WTC11 (cell line): Measurements from ENCODE around the gene KIF5C. TPM values are rescaled to one million over a fixed set of nuclear protein-coding genes. Genes with fewer than 3 reads are reported as not detected.

Experiments used
- ATAC-seq: fragments of 200-7000 bp; cut with Tn5 transposase; 2 replicates; pipeline ENCODE4 v1.10.0; 2021; ENCODE audit warnings: mild to moderate bottlenecking, moderate library complexity
- CTCF ChIA-PET: fragments of 300-600 bp; sonication (Branson Sonifier 250); formaldehyde crosslinking; loops from one replicate; lab custom pipeline; 2021; ENCODE audit warnings: antibody characterized with exemption; lab: Charles Lee
- POLR2A ChIA-PET: fragments of 350-600 bp; sonication (Branson Sonifier 250); formaldehyde crosslinking; loops from one replicate; lab custom pipeline; 2021; ENCODE audit warnings: antibody characterized with exemption; lab: Charles Lee
- DNase-seq: peaks from one replicate; pipeline ENCODE4 v3.0.0; 2021; ENCODE audit warnings: low spot score
- H3K27ac Mint-ChIP-seq: 2 replicates; pipeline ENCODE4 v1.8.0; 2021; ENCODE audit warnings: mixed read lengths
- H3K27me3 Mint-ChIP-seq: 2 replicates; pipeline ENCODE4 v1.8.0; 2021; ENCODE audit warnings: low read depth, mild to moderate bottlenecking, moderate library complexity, mixed read lengths
- H3K36me3 Mint-ChIP-seq: 2 replicates; pipeline ENCODE4 v1.8.0; 2021; ENCODE audit warnings: mixed read lengths
- H3K4me1 Mint-ChIP-seq: 2 replicates; pipeline ENCODE4 v1.8.0; 2022; ENCODE audit warnings: mixed read lengths
- H3K4me3 Mint-ChIP-seq: 2 replicates; pipeline ENCODE4 v1.8.0; 2021; ENCODE audit warnings: mild to moderate bottlenecking, moderate library complexity, mixed read lengths
- H3K9me3 Mint-ChIP-seq: 2 replicates; pipeline ENCODE4 v1.8.0; 2021; ENCODE audit warnings: mixed read lengths
- ATF1 ChIP-seq: sonication (generic); formaldehyde crosslinking; IDR thresholded peaks from 2 replicates; pipeline ENCODE4 v1.8.1; 2023; ENCODE audit warnings: mild to moderate bottlenecking, moderate library complexity, missing genetic modification reagents
- GABPB1 ChIP-seq: sonication (generic); formaldehyde crosslinking; IDR thresholded peaks from 2 replicates; pipeline ENCODE4 v1.8.1; 2023; ENCODE audit warnings: mild to moderate bottlenecking, missing genetic modification reagents
- HMGA2 ChIP-seq: fragments of 250-450 bp; sonication (Bioruptor Pico); IDR thresholded peaks from 2 replicates; pipeline ENCODE4 v1.4.0; 2021; ENCODE audit warnings: mild to moderate bottlenecking, moderate library complexity
- MAX ChIP-seq: sonication (generic); formaldehyde crosslinking; IDR thresholded peaks from 2 replicates; pipeline ENCODE4 v1.8.0; 2022; ENCODE audit warnings: mild to moderate bottlenecking, missing genetic modification reagents
- NFATC4 ChIP-seq: fragments of 250-450 bp; sonication (Bioruptor Pico); IDR thresholded peaks from 2 replicates; pipeline ENCODE4 v1.9.0; 2021; ENCODE audit warnings: mild to moderate bottlenecking
- ZNF219 ChIP-seq: sonication (generic); formaldehyde crosslinking; IDR thresholded peaks from 2 replicates; pipeline ENCODE4 v1.8.0; 2023; ENCODE audit warnings: missing genetic modification reagents, mild to moderate bottlenecking, borderline replicate concordance
- ZNF232 ChIP-seq: sonication (generic); formaldehyde crosslinking; IDR thresholded peaks from 2 replicates; pipeline ENCODE4 v1.8.0; 2022; ENCODE audit warnings: mild to moderate bottlenecking, missing genetic modification reagents
- ZNF396 ChIP-seq: fragments of 250-450 bp; sonication (Bioruptor Pico); IDR thresholded peaks from 2 replicates; pipeline ENCODE4 v1.8.0; 2021; ENCODE audit warnings: mild to moderate bottlenecking, moderate library complexity, borderline replicate concordance
- total RNA-seq: library from RNA; stranded (reverse); gene quantifications from 3 replicates; pipeline ENCODE4 v1.2.3, GENCODE V29; 2021
- TF ChIP-seq, protein P1 (sequence below): sonication (generic); formaldehyde crosslinking; IDR thresholded peaks from 2 replicates; pipeline ENCODE4 v1.8.1; 2022; ENCODE audit warnings: mild to moderate bottlenecking, moderate library complexity, missing genetic modification reagents
- TF ChIP-seq, protein P2 (sequence below): sonication (generic); formaldehyde crosslinking; IDR thresholded peaks from 2 replicates; pipeline ENCODE4 v1.8.0; 2022; ENCODE audit warnings: mild to moderate bottlenecking, missing genetic modification reagents
- TF ChIP-seq, protein P3 (sequence below): fragments of 250-450 bp; sonication (Bioruptor Pico); IDR thresholded peaks from 2 replicates; pipeline ENCODE4 v1.9.0; 2021; ENCODE audit warnings: mild to moderate bottlenecking, borderline replicate concordance
- TF ChIP-seq, protein P4 (sequence below): fragments of 250-450 bp; sonication (Bioruptor Pico); conservative IDR thresholded peaks from 2 replicates; pipeline ENCODE4 v1.9.0; 2021; ENCODE audit warnings: mild to moderate bottlenecking
- TF ChIP-seq, protein P5 (sequence below): sonication (generic); formaldehyde crosslinking; IDR thresholded peaks from 2 replicates; pipeline ENCODE4 v1.8.1; 2022; ENCODE audit warnings: low read depth, missing genetic modification reagents, borderline replicate concordance
- TF ChIP-seq, protein P6 (sequence below): sonication (generic); formaldehyde crosslinking; IDR thresholded peaks from 2 replicates; pipeline ENCODE4 v1.8.1; 2022; ENCODE audit warnings: low read depth, mild to moderate bottlenecking, moderate library complexity, missing genetic modification reagents, borderline replicate concordance

The KIF5C gene
- total RNA-seq, 1 experiment from 2014 or later, result 73.5 TPM

DNA sequence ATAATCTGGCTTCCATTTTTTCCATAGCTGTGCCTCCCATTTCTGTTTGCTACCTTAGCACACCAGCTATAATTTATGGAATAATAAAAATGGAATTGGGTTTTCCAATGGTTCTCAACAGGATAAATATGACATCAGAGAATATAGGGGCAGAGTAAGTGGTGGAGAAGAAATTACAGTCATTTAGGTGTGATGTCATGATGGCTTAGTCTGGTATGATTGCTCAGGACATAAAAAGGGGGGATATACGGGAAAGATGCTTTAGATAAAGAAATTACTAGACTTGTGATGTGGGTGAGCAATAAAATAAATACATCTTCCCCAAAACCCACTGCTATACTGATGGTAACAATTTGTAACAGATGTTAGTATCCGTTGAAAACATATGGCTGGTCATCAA lies 21.6 kb upstream of the KIF5C start (continued):
- TF ChIP-seq, protein P1, sequence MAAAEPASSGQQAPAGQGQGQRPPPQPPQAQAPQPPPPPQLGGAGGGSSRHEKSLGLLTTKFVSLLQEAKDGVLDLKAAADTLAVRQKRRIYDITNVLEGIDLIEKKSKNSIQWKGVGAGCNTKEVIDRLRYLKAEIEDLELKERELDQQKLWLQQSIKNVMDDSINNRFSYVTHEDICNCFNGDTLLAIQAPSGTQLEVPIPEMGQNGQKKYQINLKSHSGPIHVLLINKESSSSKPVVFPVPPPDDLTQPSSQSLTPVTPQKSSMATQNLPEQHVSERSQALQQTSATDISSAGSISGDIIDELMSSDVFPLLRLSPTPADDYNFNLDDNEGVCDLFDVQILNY, result no peak
- TF ChIP-seq ATF1 (no peak), HMGA2 (CRISPR knock-in tag) (no peak)
- TF ChIP-seq, protein P2, sequence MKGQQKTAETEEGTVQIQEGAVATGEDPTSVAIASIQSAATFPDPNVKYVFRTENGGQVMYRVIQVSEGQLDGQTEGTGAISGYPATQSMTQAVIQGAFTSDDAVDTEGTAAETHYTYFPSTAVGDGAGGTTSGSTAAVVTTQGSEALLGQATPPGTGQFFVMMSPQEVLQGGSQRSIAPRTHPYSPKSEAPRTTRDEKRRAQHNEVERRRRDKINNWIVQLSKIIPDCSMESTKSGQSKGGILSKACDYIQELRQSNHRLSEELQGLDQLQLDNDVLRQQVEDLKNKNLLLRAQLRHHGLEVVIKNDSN (CRISPR knock-in tag), result no peak
- TF ChIP-seq, protein P3, sequence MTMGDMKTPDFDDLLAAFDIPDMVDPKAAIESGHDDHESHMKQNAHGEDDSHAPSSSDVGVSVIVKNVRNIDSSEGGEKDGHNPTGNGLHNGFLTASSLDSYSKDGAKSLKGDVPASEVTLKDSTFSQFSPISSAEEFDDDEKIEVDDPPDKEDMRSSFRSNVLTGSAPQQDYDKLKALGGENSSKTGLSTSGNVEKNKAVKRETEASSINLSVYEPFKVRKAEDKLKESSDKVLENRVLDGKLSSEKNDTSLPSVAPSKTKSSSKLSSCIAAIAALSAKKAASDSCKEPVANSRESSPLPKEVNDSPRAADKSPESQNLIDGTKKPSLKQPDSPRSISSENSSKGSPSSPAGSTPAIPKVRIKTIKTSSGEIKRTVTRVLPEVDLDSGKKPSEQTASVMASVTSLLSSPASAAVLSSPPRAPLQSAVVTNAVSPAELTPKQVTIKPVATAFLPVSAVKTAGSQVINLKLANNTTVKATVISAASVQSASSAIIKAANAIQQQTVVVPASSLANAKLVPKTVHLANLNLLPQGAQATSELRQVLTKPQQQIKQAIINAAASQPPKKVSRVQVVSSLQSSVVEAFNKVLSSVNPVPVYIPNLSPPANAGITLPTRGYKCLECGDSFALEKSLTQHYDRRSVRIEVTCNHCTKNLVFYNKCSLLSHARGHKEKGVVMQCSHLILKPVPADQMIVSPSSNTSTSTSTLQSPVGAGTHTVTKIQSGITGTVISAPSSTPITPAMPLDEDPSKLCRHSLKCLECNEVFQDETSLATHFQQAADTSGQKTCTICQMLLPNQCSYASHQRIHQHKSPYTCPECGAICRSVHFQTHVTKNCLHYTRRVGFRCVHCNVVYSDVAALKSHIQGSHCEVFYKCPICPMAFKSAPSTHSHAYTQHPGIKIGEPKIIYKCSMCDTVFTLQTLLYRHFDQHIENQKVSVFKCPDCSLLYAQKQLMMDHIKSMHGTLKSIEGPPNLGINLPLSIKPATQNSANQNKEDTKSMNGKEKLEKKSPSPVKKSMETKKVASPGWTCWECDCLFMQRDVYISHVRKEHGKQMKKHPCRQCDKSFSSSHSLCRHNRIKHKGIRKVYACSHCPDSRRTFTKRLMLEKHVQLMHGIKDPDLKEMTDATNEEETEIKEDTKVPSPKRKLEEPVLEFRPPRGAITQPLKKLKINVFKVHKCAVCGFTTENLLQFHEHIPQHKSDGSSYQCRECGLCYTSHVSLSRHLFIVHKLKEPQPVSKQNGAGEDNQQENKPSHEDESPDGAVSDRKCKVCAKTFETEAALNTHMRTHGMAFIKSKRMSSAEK (CRISPR knock-in tag), result no peak

DNA sequence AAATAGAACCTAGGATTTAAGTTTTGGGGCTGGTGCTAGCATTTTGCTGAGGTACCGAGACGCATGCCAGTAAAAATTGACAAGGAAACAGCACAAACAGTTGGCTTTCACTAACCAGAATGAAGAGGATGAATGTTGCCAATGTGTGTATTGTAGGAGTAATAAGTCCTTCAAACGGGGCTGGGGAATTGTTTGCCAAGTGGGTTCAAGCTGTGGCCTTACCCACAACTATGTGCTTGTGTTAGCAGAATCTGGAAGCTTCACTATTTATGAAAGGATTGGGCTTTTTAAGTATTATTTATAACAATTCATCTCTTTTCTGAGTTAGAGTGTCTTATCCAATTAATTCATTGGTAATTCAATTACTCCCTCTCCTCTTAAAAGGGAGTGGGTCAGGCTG lies 15.0 kb upstream of the KIF5C start:
- Mint-ChIP-seq H3K4me1 (no peaks in the 10 kb centered on the region), H3K4me3 (no peak overlapping the region), H3K27me3 (0 out of 2 replicates have a peak, but pooled peaks cover 3% of the 10 kb centered on the region), H3K9me3 (peaks cover 12% of the 10 kb centered on the region), H3K27ac (no peak overlapping the region), H3K36me3 (no peaks in the 10 kb centered on the region)
- TF ChIP-seq, protein P4, sequence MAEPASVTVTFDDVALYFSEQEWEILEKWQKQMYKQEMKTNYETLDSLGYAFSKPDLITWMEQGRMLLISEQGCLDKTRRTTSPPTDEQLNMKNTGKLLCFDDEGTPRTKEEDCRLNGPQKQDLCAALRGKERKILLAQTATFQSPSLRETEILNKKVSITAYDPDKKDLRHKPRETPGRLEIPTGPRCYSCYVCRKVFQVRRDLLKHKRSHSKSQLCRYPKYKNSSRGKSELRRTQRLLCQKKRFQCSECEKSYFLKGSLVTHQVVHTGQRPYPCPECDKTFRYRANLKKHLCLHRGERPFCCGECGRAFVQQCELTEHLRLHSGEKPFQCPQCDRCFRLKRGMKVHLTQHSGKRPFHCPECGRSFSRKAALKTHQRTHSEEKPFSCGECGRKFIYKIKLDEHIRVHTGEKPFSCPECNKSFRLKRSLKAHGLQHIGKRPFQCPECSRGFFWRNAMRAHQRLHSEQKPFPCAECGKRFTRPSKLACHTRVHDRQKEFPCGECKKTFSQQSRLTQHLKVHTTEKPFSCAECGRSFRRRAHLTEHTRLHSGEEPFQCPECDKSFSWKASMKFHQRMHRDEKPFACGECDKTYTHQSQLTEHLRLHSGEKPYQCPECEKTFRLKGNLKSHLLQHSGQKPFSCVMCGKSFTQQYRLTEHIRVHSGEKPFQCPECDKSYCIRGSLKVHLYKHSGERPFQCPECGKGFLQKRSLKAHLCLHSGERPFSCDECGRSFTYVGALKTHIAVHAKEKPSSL (CRISPR knock-in tag), result no peak
- TF ChIP-seq GABPB1 (CRISPR knock-in tag) (no peak), MAX (CRISPR knock-in tag) (no peak), ZNF219 (no peak)
- TF ChIP-seq, protein P3 (CRISPR knock-in tag), result no peak
- no peak for DNase-seq
- no peak for ATAC-seq
- CTCF ChIA-PET, result no interaction called here
- POLR2A ChIA-PET, result no interaction called here

GRCh38 chr2:148861367-148861766 lies 13.7 kb upstream of the KIF5C start:
- no peak for DNase-seq
- no peaks in the 10 kb centered on the region for H3K36me3 Mint-ChIP-seq
- CTCF ChIA-PET, result interaction anchor here (0.7 to 1.7 kb wide), 2 partner anchors 9 to 129 kb away, joined by 3 to 7 read pairs; no protein-coding TSS in a partner anchor
- H3K4me3 Mint-ChIP-seq, result no peak overlapping the region
- TF ChIP-seq NFATC4 (CRISPR knock-in tag) (no peak), ZNF232 (CRISPR knock-in tag) (no peak), ZNF396 (CRISPR knock-in tag) (no peak)
- TF ChIP-seq, protein P4 (CRISPR knock-in tag), result no peak
- TF ChIP-seq, protein P5, sequence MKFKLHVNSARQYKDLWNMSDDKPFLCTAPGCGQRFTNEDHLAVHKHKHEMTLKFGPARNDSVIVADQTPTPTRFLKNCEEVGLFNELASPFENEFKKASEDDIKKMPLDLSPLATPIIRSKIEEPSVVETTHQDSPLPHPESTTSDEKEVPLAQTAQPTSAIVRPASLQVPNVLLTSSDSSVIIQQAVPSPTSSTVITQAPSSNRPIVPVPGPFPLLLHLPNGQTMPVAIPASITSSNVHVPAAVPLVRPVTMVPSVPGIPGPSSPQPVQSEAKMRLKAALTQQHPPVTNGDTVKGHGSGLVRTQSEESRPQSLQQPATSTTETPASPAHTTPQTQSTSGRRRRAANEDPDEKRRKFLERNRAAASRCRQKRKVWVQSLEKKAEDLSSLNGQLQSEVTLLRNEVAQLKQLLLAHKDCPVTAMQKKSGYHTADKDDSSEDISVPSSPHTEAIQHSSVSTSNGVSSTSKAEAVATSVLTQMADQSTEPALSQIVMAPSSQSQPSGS (CRISPR knock-in tag), result no peak
- TF ChIP-seq, protein P6, sequence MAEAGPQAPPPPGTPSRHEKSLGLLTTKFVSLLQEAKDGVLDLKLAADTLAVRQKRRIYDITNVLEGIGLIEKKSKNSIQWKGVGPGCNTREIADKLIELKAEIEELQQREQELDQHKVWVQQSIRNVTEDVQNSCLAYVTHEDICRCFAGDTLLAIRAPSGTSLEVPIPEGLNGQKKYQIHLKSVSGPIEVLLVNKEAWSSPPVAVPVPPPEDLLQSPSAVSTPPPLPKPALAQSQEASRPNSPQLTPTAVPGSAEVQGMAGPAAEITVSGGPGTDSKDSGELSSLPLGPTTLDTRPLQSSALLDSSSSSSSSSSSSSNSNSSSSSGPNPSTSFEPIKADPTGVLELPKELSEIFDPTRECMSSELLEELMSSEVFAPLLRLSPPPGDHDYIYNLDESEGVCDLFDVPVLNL (CRISPR knock-in tag), result no peak
- TF ChIP-seq, all 79 proteins: peak for 0
- no peak for ATAC-seq
- peaks cover 12% of the 10 kb centered on the region for H3K9me3 Mint-ChIP-seq
- no peak overlapping the region for H3K27ac Mint-ChIP-seq
- 0 out of 2 replicates have a peak, but pooled peaks cover 3% of the 10 kb centered on the region for H3K27me3 Mint-ChIP-seq
- POLR2A ChIA-PET, result no interaction called here
- H3K4me1 Mint-ChIP-seq, result no peaks in the 10 kb centered on the region
